Right lobe of liver (tissue), 4 donors: ENCODE measurements around the gene ASCC1.

ENCODE experiments used
- POLR2A ChIP-seq: fragments of 450-650 bp; IDR thresholded peaks from one replicate; pipeline ENCODE4 v1.6.1; 2017; ENCODE audit warnings: antibody characterized with exemption, mild to moderate bottlenecking
- TF ChIP-seq, protein P1 (sequence below), 4 donors: fragments of 200-600 bp in 3 of 4; fragments of 450-650 bp in 1 of 4; IDR thresholded peaks; one replicate each; pipeline versions ENCODE4 v1.5.1 to v1.8.0; 2016 to 2022; ENCODE audit warnings: antibody characterized with exemption in 4 of 4, mild to moderate bottlenecking in 2 of 4
- donor health status: DM: no; HTN: no; CAD: no.
- donor health status: DM: no; HTN: no; CAD: no.
- donor health status: DM: no; HTN: yes; CAD: no.

DNA sequence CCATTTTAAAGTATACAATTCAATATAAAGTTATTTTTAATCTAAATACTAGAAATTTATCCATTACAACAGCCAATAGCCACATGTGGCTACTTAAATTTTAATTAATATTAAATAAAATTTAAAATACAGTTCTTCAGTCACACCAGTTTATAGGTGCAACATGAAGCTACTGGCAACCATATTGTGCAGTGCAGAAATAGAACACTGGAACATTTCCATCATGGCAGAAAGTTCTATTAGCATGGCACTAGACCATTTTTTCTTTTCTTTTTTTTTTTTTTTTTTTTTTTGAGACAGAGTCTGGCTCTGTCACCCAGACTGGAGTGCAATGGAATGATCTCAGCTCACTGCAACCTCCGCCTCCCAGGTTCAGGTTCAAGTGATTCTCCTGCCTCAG lies 5.2 kb upstream of the ASCC1 start:
- TF ChIP-seq, protein P1, sequence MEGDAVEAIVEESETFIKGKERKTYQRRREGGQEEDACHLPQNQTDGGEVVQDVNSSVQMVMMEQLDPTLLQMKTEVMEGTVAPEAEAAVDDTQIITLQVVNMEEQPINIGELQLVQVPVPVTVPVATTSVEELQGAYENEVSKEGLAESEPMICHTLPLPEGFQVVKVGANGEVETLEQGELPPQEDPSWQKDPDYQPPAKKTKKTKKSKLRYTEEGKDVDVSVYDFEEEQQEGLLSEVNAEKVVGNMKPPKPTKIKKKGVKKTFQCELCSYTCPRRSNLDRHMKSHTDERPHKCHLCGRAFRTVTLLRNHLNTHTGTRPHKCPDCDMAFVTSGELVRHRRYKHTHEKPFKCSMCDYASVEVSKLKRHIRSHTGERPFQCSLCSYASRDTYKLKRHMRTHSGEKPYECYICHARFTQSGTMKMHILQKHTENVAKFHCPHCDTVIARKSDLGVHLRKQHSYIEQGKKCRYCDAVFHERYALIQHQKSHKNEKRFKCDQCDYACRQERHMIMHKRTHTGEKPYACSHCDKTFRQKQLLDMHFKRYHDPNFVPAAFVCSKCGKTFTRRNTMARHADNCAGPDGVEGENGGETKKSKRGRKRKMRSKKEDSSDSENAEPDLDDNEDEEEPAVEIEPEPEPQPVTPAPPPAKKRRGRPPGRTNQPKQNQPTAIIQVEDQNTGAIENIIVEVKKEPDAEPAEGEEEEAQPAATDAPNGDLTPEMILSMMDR (IDR thresholded peaks at IDR 0.05): no peak
- TF ChIP-seq POLR2A: no peak
